GM12864 (cell line): ENCODE measurements around the gene CCRL2.
"Not testable (repeated sequence)": the region's sequence is repeated elsewhere in the genome, so short reads cannot be mapped to it uniquely, and the experiment has no call there.

Source experiments
- DNase-seq: peaks from one replicate; pipeline ENCODE4 v3.0.0-alpha.2; 2011; ENCODE audit warnings: low read depth
- H3K4me3 ChIP-seq: 2 replicates; pipeline ENCODE4 v1.5.1; 2011; ENCODE audit warnings: mild to moderate bottlenecking, low read depth, low read length, control low read depth
- CTCF ChIP-seq: IDR thresholded peaks from 2 replicates; pipeline ENCODE4 v1.5.1; 2011; ENCODE audit warnings: low read depth, mild to moderate bottlenecking, moderate library complexity, low read length, control low read depth, inconsistent platforms; ENCODE audit errors: missing control alignments

The CCRL2 gene

GRCh38 chr3:46420931-46421330 is 13.9 kb downstream of the CCRL2 start:
- DNase-seq, result no peak
- no peak overlapping the region for H3K4me3 ChIP-seq
- no peak for TF ChIP-seq CTCF

GRCh38 chr3:46422617-46423016 is 15.6 kb downstream of the CCRL2 start:
- no peak for TF ChIP-seq CTCF
- no peak overlapping the region for H3K4me3 ChIP-seq
- DNase-seq, result no peak

GRCh38 chr3:46423588-46423987 is 16.5 kb downstream of the CCRL2 start:
- TF ChIP-seq CTCF, result no peak
- no peak for DNase-seq
- no peak overlapping the region for H3K4me3 ChIP-seq

GRCh38 chr3:46426476-46426875 is 19.4 kb downstream of the CCRL2 start:
- not testable (repeated sequence) for H3K4me3 ChIP-seq, DNase-seq

GRCh38 chr3:46427404-46427803 is 20.3 kb downstream of the CCRL2 start:
- H3K4me3 ChIP-seq, DNase-seq: not testable (repeated sequence)

- H3K4me3 ChIP-seq, result no peak overlapping the region
- DNase-seq, result no peak
- no peak for TF ChIP-seq CTCF
Measured at GRCh38 chr3:46427916-46428833, 21.1 kb downstream of the CCRL2 start.

- TF ChIP-seq CTCF, result no peak
- no peak for DNase-seq
- H3K4me3 ChIP-seq, result no peak overlapping the region
Measured at GRCh38 chr3:46429250-46429649, 22.2 kb downstream of the CCRL2 start.

- TF ChIP-seq CTCF, result no peak
- H3K4me3 ChIP-seq, result no peak overlapping the region
- DNase-seq, result no peak
Measured at GRCh38 chr3:46429671-46430070, 22.6 kb downstream of the CCRL2 start.

- DNase-seq, H3K4me3 ChIP-seq: not testable (repeated sequence)
Measured at GRCh38 chr3:46430879-46431278, 23.8 kb downstream of the CCRL2 start.

- H3K4me3 ChIP-seq, DNase-seq: not testable (repeated sequence)
Measured at GRCh38 chr3:46431905-46432304, 24.8 kb downstream of the CCRL2 start.

GRCh38 chr3:46433118-46433517 is 26.1 kb downstream of the CCRL2 start:
- H3K4me3 ChIP-seq, DNase-seq: not testable (repeated sequence)
